Common myeloid progenitor, CD34-positive (primary cell): ENCODE measurements around the gene COL4A2.

Experiments used
- CTCF ChIA-PET: fragments of 350-600 bp; sonication (Branson Sonifier 250); formaldehyde crosslinking; loops from one replicate; lab custom pipeline; 2021; ENCODE audit warnings: antibody characterized with exemption; lab: Charles Lee
- POLR2A ChIA-PET: fragments of 350-600 bp; sonication (Branson Sonifier 250); formaldehyde crosslinking; loops from one replicate; lab custom pipeline; 2021; ENCODE audit warnings: antibody characterized with exemption; lab: Charles Lee
- DNase-seq, 3 donors: peaks; one replicate each; pipeline versions ENCODE4 v3.0.0 to v3.0.0-alpha.2; 2013
- H3K27ac ChIP-seq, 2 experiments: 1 replicate in 1 of 2; 2 replicates in 1 of 2; pipeline ENCODE4 v1.7.0; 2013; ENCODE audit warnings: inconsistent platforms in 2 of 2, low read length in 2 of 2, mild to moderate bottlenecking in 2 of 2, low read depth in 1 of 2, moderate library complexity in 1 of 2; ENCODE audit not compliant: severe bottlenecking in 2 of 2, insufficient read depth in 1 of 2, poor library complexity in 1 of 2
- H3K27me3 ChIP-seq, 5 experiments: replicated peaks in 2 of 5; 1 replicate in 3 of 5; 2 replicates in 2 of 5; pipeline versions ENCODE4 v1.6.1 to v1.7.0; 2013; ENCODE audit warnings: low read length in 4 of 5, mild to moderate bottlenecking in 2 of 5, moderate library complexity in 2 of 5, inconsistent platforms in 1 of 5; ENCODE audit not compliant: insufficient read depth in 5 of 5, control insufficient read depth in 4 of 5
- H3K36me3 ChIP-seq, 4 experiments: 1 replicate in 2 of 4; 2 replicates in 2 of 4; pipeline versions ENCODE4 v1.6.1 to v1.7.0; 2013; ENCODE audit warnings: low read length in 3 of 4, control low read depth in 1 of 4, mild to moderate bottlenecking in 1 of 4; ENCODE audit not compliant: control insufficient read depth in 4 of 4, insufficient read depth in 4 of 4
- H3K4me1 ChIP-seq, 4 experiments: 1 replicate in 3 of 4; 2 replicates in 1 of 4; pipeline versions ENCODE4 v1.6.1 to v1.7.1; 2013; ENCODE audit warnings: low read length in 3 of 4, mild to moderate bottlenecking in 3 of 4, control low read depth in 1 of 4, inconsistent platforms in 1 of 4, moderate library complexity in 1 of 4; ENCODE audit not compliant: control insufficient read depth in 4 of 4, insufficient read depth in 4 of 4; ENCODE audit errors: control extremely low read depth in 1 of 4
- H3K4me3 ChIP-seq, 7 experiments: 1 replicate in 4 of 7; 2 replicates in 3 of 7; pipeline versions ENCODE4 v1.5.1 to v1.7.0; 2013; ENCODE audit warnings: mild to moderate bottlenecking in 7 of 7, low read length in 6 of 7, moderate library complexity in 6 of 7, inconsistent platforms in 2 of 7, low read depth in 2 of 7, control low read depth in 1 of 7; ENCODE audit not compliant: insufficient read depth in 4 of 7, control insufficient read depth in 1 of 7; ENCODE audit errors: extremely low read depth in 1 of 7
- H3K9me3 ChIP-seq, 5 experiments: 1 replicate in 4 of 5; 2 replicates in 1 of 5; pipeline versions ENCODE4 v1.6.1 to v1.7.1; 2013; ENCODE audit warnings: low read length in 4 of 5, mild to moderate bottlenecking in 2 of 5, inconsistent platforms in 1 of 5, low read depth in 1 of 5, moderate library complexity in 1 of 5; ENCODE audit not compliant: control insufficient read depth in 4 of 5, insufficient read depth in 2 of 5; ENCODE audit errors: control extremely low read depth in 1 of 5
- WGBS: methylation state at CpG from one replicate; pipeline ENCODE4 v1.1.5; 2013; ENCODE audit not compliant: insufficient coverage; 5-methylcytosine and 5-hydroxymethylcytosine counted together

Gene COL4A2

DNA sequence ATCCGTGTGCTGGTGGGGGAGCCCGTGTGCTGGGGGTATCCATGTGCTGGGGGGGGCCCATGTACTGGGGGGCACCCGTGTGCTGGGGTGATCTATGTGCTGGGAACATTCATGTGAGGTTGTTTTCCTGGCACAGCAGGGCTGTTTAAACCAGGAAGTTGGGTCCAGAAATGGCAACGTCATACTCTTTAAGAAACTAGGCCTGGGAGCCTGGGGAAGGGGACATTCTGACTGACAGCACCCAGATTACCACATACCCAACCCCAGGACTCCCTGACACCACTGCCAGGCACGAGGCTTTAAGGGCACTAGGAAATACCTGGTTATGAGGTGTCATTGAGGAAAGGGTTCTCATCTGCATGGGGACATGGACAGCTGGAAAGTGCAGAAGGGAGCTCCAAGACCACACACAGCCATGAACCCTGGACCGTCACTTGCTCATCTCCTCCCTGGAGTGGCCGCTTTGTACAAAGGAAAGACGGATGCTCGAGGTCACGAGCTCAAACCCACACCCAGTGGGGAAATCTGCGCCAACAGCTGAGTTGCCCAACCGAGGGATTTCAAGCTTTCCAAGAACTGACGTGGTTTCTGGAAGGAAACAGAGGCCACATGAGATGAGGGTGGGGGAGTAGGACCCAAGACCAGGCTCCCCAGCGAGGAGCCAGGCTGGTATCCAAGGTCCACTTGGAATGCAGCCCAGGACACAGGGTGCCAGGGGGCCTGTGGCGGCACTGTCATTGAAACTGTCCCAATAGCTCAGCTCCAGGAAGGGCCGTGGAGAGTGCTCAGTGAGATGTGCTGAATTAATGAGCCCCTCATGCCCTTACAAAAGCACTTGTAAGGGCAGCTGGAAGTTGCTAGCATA, 213.6 kb downstream of the COL4A2 start:
- no peaks in the 10 kb centered on the region for H3K36me3 ChIP-seq
- H3K9me3 ChIP-seq: peaks cover 0 to under 1% (median 0%) of the 10 kb centered on the region in 5 experiments
- H3K4me1 ChIP-seq: peaks cover 0 to 67% (median 22%) of the 10 kb centered on the region in 4 experiments
- peak in 2 of 3 donors; percentile 41 to 55 for DNase-seq
- H3K27me3 ChIP-seq: peaks cover 0 to 2% (median 0%) of the 10 kb centered on the region in 5 experiments
- POLR2A ChIA-PET: no interaction called here
- WGBS: 79% methylated on average over 13 of the region's 16 CpGs
- no peak overlapping the region for H3K27ac ChIP-seq
- H3K4me3 ChIP-seq: no peak overlapping the region
- CTCF ChIA-PET: interaction anchor here (1.3 kb wide), 1 partner anchor 12 kb away, joined by 5 read pairs; no protein-coding TSS in a partner anchor

DNA sequence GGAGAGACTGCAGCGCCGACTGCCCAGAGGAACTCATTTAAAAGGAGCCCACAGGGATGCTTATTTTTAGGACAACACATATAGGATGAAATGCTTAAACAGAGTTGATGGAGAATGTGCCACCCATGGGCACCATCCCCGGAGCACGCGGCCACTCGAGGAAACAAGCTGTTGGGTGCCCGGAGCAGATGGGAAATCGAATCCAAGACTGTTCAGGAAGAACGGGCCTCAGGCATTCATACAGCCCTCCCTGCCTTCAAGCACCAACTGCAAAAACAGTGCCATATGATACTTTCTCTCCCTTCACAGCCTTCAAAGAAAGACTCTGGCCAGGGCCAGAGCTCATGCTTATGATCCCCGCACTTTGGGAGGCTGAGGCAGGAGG, 214.2 kb downstream of the COL4A2 start:
- peaks cover 0 to 2% (median 0%) of the 10 kb centered on the region in 5 experiments for H3K27me3 ChIP-seq
- H3K27ac ChIP-seq: no peak overlapping the region
- ChIA-PET POLR2A (no interaction called here), CTCF (interaction anchor here (1.3 kb wide), 1 partner anchor 11 kb away, joined by 5 read pairs; no protein-coding TSS in a partner anchor)
- no peak for DNase-seq
- WGBS: 91% methylated on average over 10 of the region's 10 CpGs
- peaks cover 0 to 71% (median 23%) of the 10 kb centered on the region in 4 experiments for H3K4me1 ChIP-seq
- no peaks in the 10 kb centered on the region for H3K9me3 ChIP-seq
- H3K4me3 ChIP-seq: no peak overlapping the region
- H3K36me3 ChIP-seq: no peaks in the 10 kb centered on the region

DNA sequence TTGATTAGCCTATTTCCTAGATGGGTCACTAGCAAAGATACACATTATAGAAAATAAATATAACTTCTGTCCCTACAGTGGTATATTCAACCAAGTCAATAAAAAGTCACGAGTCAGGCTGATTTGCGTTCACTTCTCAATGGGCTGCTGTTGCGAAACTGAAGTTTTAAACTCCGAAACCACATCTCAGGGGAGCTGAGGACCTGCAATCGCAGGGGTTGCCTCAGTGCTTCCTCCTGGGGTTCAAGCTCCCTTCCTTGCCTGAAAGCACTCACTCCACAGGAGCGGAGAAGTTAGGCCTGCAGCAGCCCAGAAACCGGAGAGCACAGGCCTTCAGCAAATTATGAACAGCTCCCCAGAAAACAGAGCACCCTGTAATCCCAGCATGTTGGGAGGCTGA, 214.9 kb downstream of the COL4A2 start:
- Histone ChIP-seq H3K4me1 (peaks cover 0 to 71% (median 23%) of the 10 kb centered on the region in 4 experiments), H3K4me3 (no peak overlapping the region), H3K36me3 (no peaks in the 10 kb centered on the region), H3K9me3 (no peaks in the 10 kb centered on the region), H3K27me3 (no peaks in the 10 kb centered on the region), H3K27ac (no peak overlapping the region)
- DNase-seq: peak in 2 of 3 donors; percentile 43 to 44
- POLR2A ChIA-PET: no interaction called here
- CTCF ChIA-PET: no interaction called here
- WGBS: 56% methylated on average over 4 of the region's 7 CpGs

DNA sequence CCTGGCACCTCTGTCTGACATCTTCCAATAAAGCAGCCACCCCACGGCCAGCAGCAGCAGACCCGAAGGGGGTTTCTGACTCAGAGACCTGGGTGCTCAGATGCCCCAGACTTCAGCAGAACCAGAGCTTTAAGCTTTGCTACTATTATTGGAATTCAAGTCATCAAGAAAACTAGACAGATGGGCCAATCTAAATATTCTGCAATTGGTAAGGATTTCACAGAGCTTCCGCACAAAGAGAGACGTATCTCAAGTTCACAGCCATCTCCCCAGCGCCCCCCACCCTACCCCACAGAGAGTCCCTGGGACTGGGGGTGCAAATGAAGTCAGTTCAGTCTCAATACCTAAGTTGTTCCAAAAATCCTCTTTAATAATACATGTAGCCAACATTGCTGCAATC, 215.6 kb downstream of the COL4A2 start:
- ChIA-PET CTCF (no interaction called here), POLR2A (no interaction called here)
- 98% methylated on average over 4 of the region's 5 CpGs for WGBS
- DNase-seq: no peak
- Histone ChIP-seq H3K36me3 (no peaks in the 10 kb centered on the region), H3K4me1 (peaks cover 0 to 71% (median 23%) of the 10 kb centered on the region in 4 experiments), H3K4me3 (no peak overlapping the region), H3K27me3 (no peaks in the 10 kb centered on the region), H3K27ac (no peak overlapping the region), H3K9me3 (no peaks in the 10 kb centered on the region)

DNA sequence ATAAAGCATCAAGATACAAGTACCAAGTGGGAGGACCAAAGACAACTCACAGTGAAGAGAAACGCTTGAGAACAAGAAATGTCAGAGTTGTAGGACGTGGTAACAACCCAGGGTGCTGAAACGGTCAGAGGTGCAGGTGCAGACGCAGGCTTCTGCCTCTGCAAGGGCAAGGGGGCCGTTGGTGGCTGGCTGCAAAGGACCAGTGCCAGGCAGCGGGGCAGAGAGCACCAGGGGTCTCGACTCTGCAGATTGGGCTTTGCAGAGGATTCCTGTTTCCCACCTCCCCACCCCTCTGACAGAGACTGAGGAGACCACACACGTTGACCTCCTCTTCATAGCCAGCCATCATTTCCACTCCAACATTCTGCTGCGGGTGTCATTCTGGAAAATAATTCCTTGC, 216.1 kb downstream of the COL4A2 start:
- no peaks in the 10 kb centered on the region for H3K36me3 ChIP-seq
- no peak for DNase-seq
- CTCF ChIA-PET: no interaction called here
- POLR2A ChIA-PET: no interaction called here
- H3K4me3 ChIP-seq: no peak overlapping the region
- 90% methylated on average over 9 of the region's 9 CpGs for WGBS
- no peak overlapping the region for H3K27ac ChIP-seq
- H3K27me3 ChIP-seq: no peaks in the 10 kb centered on the region
- no peaks in the 10 kb centered on the region for H3K9me3 ChIP-seq
- H3K4me1 ChIP-seq: peaks cover 0 to 71% (median 23%) of the 10 kb centered on the region in 4 experiments

DNA sequence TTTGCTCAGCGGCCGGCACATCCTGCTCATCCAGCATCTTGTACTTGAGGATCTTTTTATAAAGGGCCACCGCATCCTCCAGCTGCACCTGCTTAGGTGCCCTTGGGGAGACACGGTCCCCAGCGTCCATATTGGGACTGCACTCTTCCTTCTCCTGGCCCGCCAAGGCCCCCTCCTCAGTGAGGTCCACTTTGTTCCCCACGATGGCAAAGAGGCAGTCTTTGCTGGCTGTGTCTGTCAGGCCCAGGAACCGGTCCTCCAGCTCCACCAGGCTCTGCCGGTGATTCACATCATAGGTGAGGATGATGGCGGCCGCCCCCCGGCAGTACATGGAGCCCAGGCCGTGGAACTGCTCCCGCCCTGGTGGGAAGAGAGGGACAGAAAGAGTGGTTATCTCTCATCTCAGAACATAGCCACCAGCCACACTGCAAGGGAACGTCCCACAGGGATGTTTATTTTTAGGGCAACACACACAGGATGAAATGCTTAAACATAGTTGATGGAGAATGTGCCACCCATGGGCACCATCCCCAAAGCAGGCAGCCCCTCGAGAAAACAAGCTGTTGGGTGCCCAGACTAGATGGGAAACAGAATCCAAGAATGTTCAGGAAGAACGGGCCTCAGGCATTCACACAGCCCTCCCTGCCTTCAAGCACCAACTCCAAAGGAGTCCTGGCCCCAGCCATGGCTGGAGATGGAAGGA, 216.9 kb downstream of the COL4A2 start:
- WGBS: over 99% methylated on average over 14 of the region's 17 CpGs
- H3K36me3 ChIP-seq: no peaks in the 10 kb centered on the region
- ChIA-PET CTCF (no interaction called here), POLR2A (no interaction called here)
- peaks cover 0 to 72% (median 23%) of the 10 kb centered on the region in 4 experiments for H3K4me1 ChIP-seq
- H3K4me3 ChIP-seq: peak overlapping the region in 1 of 7 experiments; percentile 22
- H3K9me3 ChIP-seq: no peaks in the 10 kb centered on the region
- H3K27me3 ChIP-seq: no peaks in the 10 kb centered on the region
- DNase-seq: no peak
- no peak overlapping the region for H3K27ac ChIP-seq
